Activated CD8-positive, alpha-beta T cell treated with anti-CD3 and anti-CD28 coated beads for 36 hours (primary cell): Measurements from ENCODE around the gene NME8. TPM values are rescaled to one million over a fixed set of nuclear protein-coding genes. Genes with fewer than 3 reads are reported as not detected.

Experiments used
- ATAC-seq: fragments of 200-7000 bp; cut with Tn5 transposase; one replicate; pipeline ENCODE4 v1.10.0; 2021; ENCODE audit warnings: mild to moderate bottlenecking, moderate library complexity
- CTCF ChIA-PET: fragments of 350-600 bp; sonication (Branson Sonifier 250); formaldehyde crosslinking; loops from one replicate; lab custom pipeline; 2021; ENCODE audit warnings: antibody characterized with exemption; lab: Charles Lee
- POLR2A ChIA-PET: fragments of 350-600 bp; sonication (Branson Sonifier 250); formaldehyde crosslinking; loops from one replicate; lab custom pipeline; 2021; ENCODE audit warnings: antibody characterized with exemption; lab: Charles Lee
- DNase-seq: peaks from one replicate; pipeline ENCODE4 v3.0.0-alpha.2; 2020
- H3K27ac Mint-ChIP-seq: one replicate; pipeline ENCODE4 v1.8.0; 2021; ENCODE audit warnings: mild to moderate bottlenecking, mixed read lengths
- H3K27me3 Mint-ChIP-seq: one replicate; pipeline ENCODE4 v1.8.0; 2021; ENCODE audit warnings: mixed read lengths
- H3K36me3 Mint-ChIP-seq: one replicate; pipeline ENCODE4 v1.8.0; 2021; ENCODE audit warnings: low read depth, mixed read lengths
- H3K4me1 Mint-ChIP-seq: one replicate; pipeline ENCODE4 v1.8.0; 2021; ENCODE audit warnings: low read depth, mixed read lengths
- H3K4me3 Mint-ChIP-seq: one replicate; pipeline ENCODE4 v1.8.0; 2021; ENCODE audit warnings: mild to moderate bottlenecking, moderate library complexity, mixed read lengths
- H3K9me3 Mint-ChIP-seq: one replicate; pipeline ENCODE4 v1.8.0; 2021; ENCODE audit warnings: mixed read lengths
- CTCF ChIP-seq: fragments of 200-600 bp; IDR thresholded peaks from one replicate; pipeline ENCODE4 v1.8.0; 2022; ENCODE audit warnings: antibody characterized with exemption, mild to moderate bottlenecking
- intact Hi-C: fragments of 100-400 bp; cut with micrococcal nuclease; formaldehyde crosslinking; loops from one replicate; pipeline ENCODE4 v1.10.0; 2022
- total RNA-seq, 2 experiments: library from RNA; stranded (reverse); gene quantifications; one replicate each; pipeline ENCODE4 v1.2.3, GENCODE V29; 2021

The NME8 gene
- total RNA-seq, 2 experiments from 2014 or later = not detected

GRCh38 chr7:37923996-37924395 is 75.6 kb downstream of the NME8 start:
- no peak overlapping the region for H3K27ac Mint-ChIP-seq
- ChIA-PET CTCF (no interaction called here), POLR2A (no interaction called here)
- peaks cover 4% of the 10 kb centered on the region for H3K9me3 Mint-ChIP-seq
- TF ChIP-seq CTCF = no peak
- no peak overlapping the region for H3K4me3 Mint-ChIP-seq
- H3K36me3 Mint-ChIP-seq = no peaks in the 10 kb centered on the region
- peaks cover 9% of the 10 kb centered on the region for H3K4me1 Mint-ChIP-seq
- H3K27me3 Mint-ChIP-seq = peaks cover 35% of the 10 kb centered on the region
- intact Hi-C loops = no loop called here
- ATAC-seq (no peak), DNase-seq (no peak)

- Mint-ChIP-seq H3K36me3 (no peaks in the 10 kb centered on the region), H3K9me3 (peaks cover 4% of the 10 kb centered on the region), H3K27me3 (peaks cover 30% of the 10 kb centered on the region), H3K4me3 (no peak overlapping the region), H3K4me1 (peaks cover 9% of the 10 kb centered on the region), H3K27ac (no peak overlapping the region)
- no peak for ATAC-seq
- POLR2A ChIA-PET = no interaction called here
- intact Hi-C loops = no loop called here
- DNase-seq = no peak
- TF ChIP-seq CTCF = no peak
- CTCF ChIA-PET = no interaction called here
These were observed 76.2 kb downstream of the NME8 start for GRCh38 chr7:37924491-37925041.

- Mint-ChIP-seq H3K27me3 (peaks cover 19% of the 10 kb centered on the region), H3K4me1 (peaks cover 4% of the 10 kb centered on the region), H3K9me3 (peaks cover 4% of the 10 kb centered on the region), H3K27ac (no peak overlapping the region), H3K4me3 (no peak overlapping the region), H3K36me3 (no peaks in the 10 kb centered on the region)
- ChIA-PET POLR2A (no interaction called here), CTCF (no interaction called here)
- ATAC-seq = no peak
- no peak for DNase-seq
- no peak for TF ChIP-seq CTCF
- intact Hi-C loops = no loop called here
These were observed 77.2 kb downstream of the NME8 start for GRCh38 chr7:37925620-37926019.

- intact Hi-C loops = no loop called here
- Mint-ChIP-seq H3K36me3 (no peaks in the 10 kb centered on the region), H3K27ac (no peak overlapping the region), H3K9me3 (peaks cover 4% of the 10 kb centered on the region), H3K27me3 (peaks cover 9% of the 10 kb centered on the region), H3K4me3 (no peak overlapping the region), H3K4me1 (no peaks in the 10 kb centered on the region)
- ChIA-PET POLR2A (no interaction called here), CTCF (interaction anchor here (0.8 to 1.0 kb wide), 2 partner anchors 10 to 715 kb away, joined by 3 read pairs; no protein-coding TSS in a partner anchor)
- DNase-seq (no peak), ATAC-seq (no peak)
- no peak for TF ChIP-seq CTCF
These were observed 79.5 kb downstream of the NME8 start for GRCh38 chr7:37927773-37928444.

DNA sequence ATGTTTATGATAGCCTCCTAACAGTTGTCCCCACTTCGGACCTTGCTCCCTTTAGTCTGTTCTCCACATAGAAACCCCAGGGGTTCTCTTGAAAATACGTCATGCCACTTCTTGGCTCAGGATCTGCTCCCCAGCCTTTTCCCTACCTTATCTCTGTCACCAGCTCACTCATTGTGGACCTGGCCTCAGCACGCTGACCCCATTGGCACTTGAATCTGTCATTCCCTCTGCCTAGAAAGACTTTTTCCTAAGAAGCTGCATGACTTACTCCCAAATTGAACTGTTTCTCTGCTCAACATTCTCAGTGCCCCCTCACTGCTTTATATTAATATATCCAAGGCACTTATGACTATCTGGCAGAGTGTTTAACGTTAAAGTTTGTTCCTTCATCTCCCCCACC is 80.5 kb downstream of the NME8 start:
- DNase-seq (no peak), ATAC-seq (no peak)
- Mint-ChIP-seq H3K27ac (no peak overlapping the region), H3K27me3 (peaks cover 2% of the 10 kb centered on the region), H3K9me3 (peaks cover 4% of the 10 kb centered on the region), H3K36me3 (no peaks in the 10 kb centered on the region), H3K4me3 (no peak overlapping the region), H3K4me1 (no peaks in the 10 kb centered on the region)
- intact Hi-C loops = no loop called here
- ChIA-PET CTCF (interaction anchor here (0.8 to 1.0 kb wide), 2 partner anchors 11 to 714 kb away, joined by 3 read pairs; no protein-coding TSS in a partner anchor), POLR2A (no interaction called here)
- TF ChIP-seq CTCF = no peak
